Measurements from ENCODE around the gene BEGAIN.

DNA sequence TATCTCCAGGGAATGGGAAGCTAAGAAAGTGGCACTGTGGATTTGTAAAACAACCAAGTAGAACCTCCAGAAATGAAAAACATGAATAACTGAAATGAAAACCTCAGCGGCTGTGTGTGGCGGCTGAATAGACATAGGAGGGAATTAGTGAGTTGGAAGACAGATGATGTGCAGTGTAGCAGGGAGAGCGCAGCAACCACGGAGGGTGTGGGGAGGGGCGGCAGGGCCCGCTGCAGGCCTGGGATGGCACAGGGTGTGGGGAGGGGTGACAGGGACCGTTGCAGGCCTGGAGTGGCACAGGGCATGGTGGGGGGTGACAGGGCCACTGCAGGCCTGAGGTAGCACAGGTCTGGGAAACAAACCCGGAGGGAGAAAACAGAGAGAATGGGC, 51.1 kb downstream of the BEGAIN start:
- TF ChIP-seq, protein P1, sequence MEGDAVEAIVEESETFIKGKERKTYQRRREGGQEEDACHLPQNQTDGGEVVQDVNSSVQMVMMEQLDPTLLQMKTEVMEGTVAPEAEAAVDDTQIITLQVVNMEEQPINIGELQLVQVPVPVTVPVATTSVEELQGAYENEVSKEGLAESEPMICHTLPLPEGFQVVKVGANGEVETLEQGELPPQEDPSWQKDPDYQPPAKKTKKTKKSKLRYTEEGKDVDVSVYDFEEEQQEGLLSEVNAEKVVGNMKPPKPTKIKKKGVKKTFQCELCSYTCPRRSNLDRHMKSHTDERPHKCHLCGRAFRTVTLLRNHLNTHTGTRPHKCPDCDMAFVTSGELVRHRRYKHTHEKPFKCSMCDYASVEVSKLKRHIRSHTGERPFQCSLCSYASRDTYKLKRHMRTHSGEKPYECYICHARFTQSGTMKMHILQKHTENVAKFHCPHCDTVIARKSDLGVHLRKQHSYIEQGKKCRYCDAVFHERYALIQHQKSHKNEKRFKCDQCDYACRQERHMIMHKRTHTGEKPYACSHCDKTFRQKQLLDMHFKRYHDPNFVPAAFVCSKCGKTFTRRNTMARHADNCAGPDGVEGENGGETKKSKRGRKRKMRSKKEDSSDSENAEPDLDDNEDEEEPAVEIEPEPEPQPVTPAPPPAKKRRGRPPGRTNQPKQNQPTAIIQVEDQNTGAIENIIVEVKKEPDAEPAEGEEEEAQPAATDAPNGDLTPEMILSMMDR (IDR thresholded peaks at IDR 0.05; ENCODE audit: control extremely low read depth in 1 of 3, insufficient read depth in 1 of 3, low read depth in 1 of 3, low read length in 3 of 3) = no peak
- TF ChIP-seq CEBPB (IDR thresholded peaks at IDR 0.05; ENCODE audit: low read depth, low read length) (no peak), SIN3A (conservative IDR thresholded peaks at IDR 0.05 in 1 of 2, IDR thresholded peaks at IDR 0.05 in 1 of 2; ENCODE audit: low read depth in 1 of 2, low read length in 2 of 2) (no peak), GTF2F1 (IDR thresholded peaks at IDR 0.05; ENCODE audit: borderline replicate concordance, low read depth, low read length) (no peak), POLR2A (IDR thresholded peaks at IDR 0.05; ENCODE audit: control extremely low read depth in 1 of 2, low read depth in 2 of 2, low read length in 2 of 2) (no peak), POLR2AphosphoS5 (IDR thresholded peaks at IDR 0.05; ENCODE audit: low read depth, low read length) (no peak), EZH2 (IDR thresholded peaks at IDR 0.05; ENCODE audit: low read depth, low read length, severe bottlenecking) (no peak), SP2 (IDR thresholded peaks at IDR 0.05; ENCODE audit: low read length) (no peak), TCF12 (IDR thresholded peaks at IDR 0.05; ENCODE audit: low read depth, low read length) (no peak), KDM1A (IDR thresholded peaks at IDR 0.05; ENCODE audit: borderline replicate concordance, low read length) (no peak), TAF1 (IDR thresholded peaks at IDR 0.05; ENCODE audit: low read depth, low read length) (no peak), RAD21 (IDR thresholded peaks at IDR 0.05 in 1 of 2, conservative IDR thresholded peaks at IDR 0.05 in 1 of 2; ENCODE audit: low read depth in 2 of 2, low read length in 2 of 2) (no peak)
- TF ChIP-seq, protein P2, sequence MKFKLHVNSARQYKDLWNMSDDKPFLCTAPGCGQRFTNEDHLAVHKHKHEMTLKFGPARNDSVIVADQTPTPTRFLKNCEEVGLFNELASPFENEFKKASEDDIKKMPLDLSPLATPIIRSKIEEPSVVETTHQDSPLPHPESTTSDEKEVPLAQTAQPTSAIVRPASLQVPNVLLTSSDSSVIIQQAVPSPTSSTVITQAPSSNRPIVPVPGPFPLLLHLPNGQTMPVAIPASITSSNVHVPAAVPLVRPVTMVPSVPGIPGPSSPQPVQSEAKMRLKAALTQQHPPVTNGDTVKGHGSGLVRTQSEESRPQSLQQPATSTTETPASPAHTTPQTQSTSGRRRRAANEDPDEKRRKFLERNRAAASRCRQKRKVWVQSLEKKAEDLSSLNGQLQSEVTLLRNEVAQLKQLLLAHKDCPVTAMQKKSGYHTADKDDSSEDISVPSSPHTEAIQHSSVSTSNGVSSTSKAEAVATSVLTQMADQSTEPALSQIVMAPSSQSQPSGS (IDR thresholded peaks at IDR 0.05; ENCODE audit: low read length) = no peak

All from H1 (cell line).